ENCODE data around the gene SRSF10.
A peak's percentile ranks its signal among the peaks of the same experiment; 100 is the strongest.
"Not testable (repeated sequence)": the region's sequence is repeated elsewhere in the genome, so short reads cannot be mapped to it uniquely, and the experiment has no call there.

The SRSF10 gene

GRCh38 chr1:24008574-24009184 lies 28.6 kb upstream of the SRSF10 start:
- DNase-seq, H3K4me1 Mint-ChIP-seq, H3K4me3 Mint-ChIP-seq, CTCF ChIA-PET, H3K9me3 Mint-ChIP-seq, H3K36me3 Mint-ChIP-seq, H3K27ac Mint-ChIP-seq: not testable (repeated sequence)
- H3K27me3 Mint-ChIP-seq = peaks cover 66% of the 10 kb centered on the region

- Mint-ChIP-seq H3K27me3 (peaks cover 65% of the 10 kb centered on the region), H3K9me3 (no peaks in the 10 kb centered on the region), H3K27ac (no peak overlapping the region), H3K36me3 (no peaks in the 10 kb centered on the region), H3K4me1 (no peaks in the 10 kb centered on the region), H3K4me3 (no peak overlapping the region)
- DNase-seq = no peak
- CTCF ChIA-PET = no interaction called here
Measured at GRCh38 chr1:24007079-24007478, 27.0 kb upstream of the SRSF10 start.

GRCh38 chr1:24005163-24005562 lies 25.0 kb upstream of the SRSF10 start:
- no peak overlapping the region for H3K4me3 Mint-ChIP-seq
- H3K27ac Mint-ChIP-seq = no peak overlapping the region
- no peaks in the 10 kb centered on the region for H3K4me1 Mint-ChIP-seq
- no peaks in the 10 kb centered on the region for H3K9me3 Mint-ChIP-seq
- DNase-seq = no peak
- CTCF ChIA-PET = interaction anchor here (1.4 to 2.0 kb wide), 2 partner anchors 16 to 23 kb away, joined by 3 to 6 read pairs; no protein-coding TSS in a partner anchor
- H3K27me3 Mint-ChIP-seq = peaks cover 55% of the 10 kb centered on the region
- no peaks in the 10 kb centered on the region for H3K36me3 Mint-ChIP-seq

- Mint-ChIP-seq H3K4me3 (no peak overlapping the region), H3K9me3 (no peaks in the 10 kb centered on the region), H3K27me3 (peaks cover 45% of the 10 kb centered on the region), H3K27ac (no peak overlapping the region), H3K4me1 (no peaks in the 10 kb centered on the region), H3K36me3 (no peaks in the 10 kb centered on the region)
- CTCF ChIA-PET = interaction anchor here (0.7 to 2.0 kb wide), 3 partner anchors 17 to 55 kb away, joined by 3 to 6 read pairs (median 3); no protein-coding TSS in a partner anchor
- no peak for DNase-seq
Measured at GRCh38 chr1:24004132-24004531, 24.0 kb upstream of the SRSF10 start.

- Mint-ChIP-seq H3K36me3 (no peaks in the 10 kb centered on the region), H3K9me3 (no peaks in the 10 kb centered on the region), H3K4me3 (no peak overlapping the region), H3K27me3 (peaks cover 45% of the 10 kb centered on the region), H3K4me1 (no peaks in the 10 kb centered on the region), H3K27ac (no peak overlapping the region)
- CTCF ChIA-PET = interaction anchor here (0.7 to 2.0 kb wide), 2 partner anchors 24 to 55 kb away, joined by 3 to 6 read pairs; no protein-coding TSS in a partner anchor
- DNase-seq = no peak
Measured at GRCh38 chr1:24003331-24003972, 23.3 kb upstream of the SRSF10 start.

- no peak for DNase-seq
- CTCF ChIA-PET = no interaction called here
- Mint-ChIP-seq H3K9me3 (no peaks in the 10 kb centered on the region), H3K27ac (no peak overlapping the region), H3K4me3 (no peak overlapping the region), H3K36me3 (no peaks in the 10 kb centered on the region), H3K4me1 (no peaks in the 10 kb centered on the region), H3K27me3 (peaks cover 39% of the 10 kb centered on the region)
Measured at GRCh38 chr1:24002695-24003094, 22.6 kb upstream of the SRSF10 start.

GRCh38 chr1:23999156-23999671 lies 19.1 kb upstream of the SRSF10 start:
- Mint-ChIP-seq H3K27ac (no peak overlapping the region), H3K9me3 (no peaks in the 10 kb centered on the region), H3K27me3 (peaks cover 24% of the 10 kb centered on the region), H3K36me3 (no peaks in the 10 kb centered on the region), H3K4me3 (no peak overlapping the region), H3K4me1 (no peaks in the 10 kb centered on the region)
- DNase-seq = no peak
- CTCF ChIA-PET = no interaction called here

GRCh38 chr1:23997812-23998211 lies 17.7 kb upstream of the SRSF10 start:
- Mint-ChIP-seq H3K4me1 (no peaks in the 10 kb centered on the region), H3K27ac (no peak overlapping the region), H3K9me3 (no peaks in the 10 kb centered on the region), H3K27me3 (peaks cover 13% of the 10 kb centered on the region), H3K36me3 (no peaks in the 10 kb centered on the region), H3K4me3 (no peak overlapping the region)
- no peak for DNase-seq
- CTCF ChIA-PET = no interaction called here

GRCh38 chr1:23996700-23997229 lies 16.6 kb upstream of the SRSF10 start:
- H3K36me3 Mint-ChIP-seq = no peaks in the 10 kb centered on the region
- H3K4me1 Mint-ChIP-seq = no peaks in the 10 kb centered on the region
- no peak overlapping the region for H3K4me3 Mint-ChIP-seq
- no peaks in the 10 kb centered on the region for H3K9me3 Mint-ChIP-seq
- CTCF ChIA-PET = interaction anchor here (0.6 kb wide), 2 partner anchors 28 to 331 kb away, joined by 3 to 4 read pairs; no protein-coding TSS in a partner anchor
- H3K27ac Mint-ChIP-seq = no peak overlapping the region
- DNase-seq = no peak
- peaks cover 13% of the 10 kb centered on the region for H3K27me3 Mint-ChIP-seq

GRCh38 chr1:23995431-23995837 lies 15.3 kb upstream of the SRSF10 start:
- H3K9me3 Mint-ChIP-seq = no peaks in the 10 kb centered on the region
- H3K27me3 Mint-ChIP-seq = peaks cover 8% of the 10 kb centered on the region
- no peak for DNase-seq
- H3K36me3 Mint-ChIP-seq = no peaks in the 10 kb centered on the region
- no peak overlapping the region for H3K4me3 Mint-ChIP-seq
- H3K4me1 Mint-ChIP-seq = no peaks in the 10 kb centered on the region
- no peak overlapping the region for H3K27ac Mint-ChIP-seq
- CTCF ChIA-PET = no interaction called here

GRCh38 chr1:23992011-23992410 lies 11.9 kb upstream of the SRSF10 start:
- H3K27ac Mint-ChIP-seq, H3K27me3 Mint-ChIP-seq, H3K36me3 Mint-ChIP-seq, DNase-seq, H3K9me3 Mint-ChIP-seq, CTCF ChIA-PET, H3K4me3 Mint-ChIP-seq: not testable (repeated sequence)
- peaks cover 19% of the 10 kb centered on the region for H3K4me1 Mint-ChIP-seq

GRCh38 chr1:23989263-23989662 lies 9.1 kb upstream of the SRSF10 start:
- CTCF ChIA-PET = interaction anchor here (0.6 to 0.8 kb wide), 3 partner anchors 35 to 182 kb away, joined by 3 to 5 read pairs (median 4); no protein-coding TSS in a partner anchor
- Mint-ChIP-seq H3K27ac (peak overlapping the region; percentile 66), H3K9me3 (no peaks in the 10 kb centered on the region), H3K4me3 (no peak overlapping the region), H3K36me3 (no peaks in the 10 kb centered on the region), H3K27me3 (no peaks in the 10 kb centered on the region), H3K4me1 (peaks cover 19% of the 10 kb centered on the region)
- no peak for DNase-seq

- H3K27ac Mint-ChIP-seq, H3K36me3 Mint-ChIP-seq, DNase-seq, H3K4me3 Mint-ChIP-seq, H3K27me3 Mint-ChIP-seq, H3K9me3 Mint-ChIP-seq: not testable (repeated sequence)
- H3K4me1 Mint-ChIP-seq = peaks cover 19% of the 10 kb centered on the region
- CTCF ChIA-PET = interaction anchor here (1.2 kb wide), 1 partner anchor 404 kb away, joined by 3 read pairs; no protein-coding TSS in a partner anchor
Measured at GRCh38 chr1:23987038-23987437, 6.9 kb upstream of the SRSF10 start.

GRCh38 chr1:23984417-23985186 lies 4.5 kb upstream of the SRSF10 start:
- Mint-ChIP-seq H3K4me1 (peaks cover 25% of the 10 kb centered on the region), H3K4me3 (no peak overlapping the region), H3K9me3 (no peaks in the 10 kb centered on the region), H3K27me3 (no peaks in the 10 kb centered on the region), H3K27ac (no peak overlapping the region), H3K36me3 (peaks cover 3% of the 10 kb centered on the region)
- no peak for DNase-seq
- CTCF ChIA-PET = interaction anchor here (1.0 kb wide), 1 partner anchor 68 kb away, joined by 3 read pairs; no protein-coding TSS in a partner anchor
